GM12878 (cell line): Measurements from ENCODE around the gene TP73. TPM values are rescaled to one million over a fixed set of nuclear protein-coding genes. Genes with fewer than 3 reads are reported as not detected.

Source experiments
- ATAC-seq: fragments of 200-7000 bp; cut with Tn5 transposase; 3 replicates; pipeline ENCODE4 v1.9.1; 2020; ENCODE audit warnings: mild to moderate bottlenecking, moderate library complexity
- BruUV-seq: library from RNA; stranded (reverse); fragments of 400-500 nt; replicated peaks from 2 replicates; lab custom pipeline; 2021; lab: Mats Ljungman, UMichigan
- CTCF ChIA-PET: fragments of 300-600 bp; sonication (Branson Sonifier 250); formaldehyde crosslinking; extraction: SDS; loops from one replicate; lab custom pipeline; 2021; ENCODE audit warnings: inconsistent platforms; lab: Yijun Ruan, JAX
- POLR2A ChIA-PET: fragments of 350-600 bp; formaldehyde crosslinking; extraction: SDS; loops from one replicate; lab custom pipeline; 2021; ENCODE audit warnings: inconsistent platforms; lab: Charles Lee
- RAD21 ChIA-PET: fragments of 300-600 bp; sonication (Branson Sonifier 250); formaldehyde crosslinking; loops from one replicate; lab custom pipeline; 2023; ENCODE audit warnings: antibody characterized with exemption; ENCODE audit not compliant: unreplicated experiment; lab: Charles Lee
- SMC1A ChIA-PET: fragments of 300-600 bp; sonication (Branson Sonifier 250); formaldehyde crosslinking; loops from one replicate; lab custom pipeline; 2023; ENCODE audit not compliant: unreplicated experiment, uncharacterized antibody; lab: Charles Lee
- DNase-seq: peaks from one replicate; pipeline ENCODE4 v3.0.0-alpha.2; 2011; ENCODE audit warnings: low read depth, low spot score
- FAIRE-seq: peaks from 3 replicates; lab custom pipeline; 2011; peaks lifted over from hg19 to GRCh38; lab: Jason Lieb, UNC
- H2AFZ ChIP-seq: 2 replicates; pipeline ENCODE4 v1.6.0; 2011; ENCODE audit warnings: low read depth, low read length, control low read depth; ENCODE audit not compliant: control insufficient read depth
- H3K27ac ChIP-seq: 2 replicates; pipeline ENCODE4 v1.5.1; 2011; ENCODE audit warnings: control low read depth; ENCODE audit not compliant: control insufficient read depth, insufficient read depth
- H3K27me3 ChIP-seq, 2 experiments: replicated peaks in 1 of 2; 2 replicates each; pipeline versions ENCODE4 v1.6.0 to v1.6.1; 2011; ENCODE audit warnings: low read length in 1 of 2; ENCODE audit not compliant: control insufficient read depth in 2 of 2, insufficient read depth in 2 of 2
- H3K36me3 ChIP-seq, 2 experiments: 2 replicates each; pipeline ENCODE4 v1.5.1; 2011; ENCODE audit warnings: low read length in 1 of 2; ENCODE audit not compliant: control insufficient read depth in 2 of 2, insufficient read depth in 2 of 2
- H3K4me1 ChIP-seq: 2 replicates; pipeline ENCODE4 v1.6.1; 2011; ENCODE audit warnings: mild to moderate bottlenecking, low read length, moderate library complexity, mixed read lengths; ENCODE audit not compliant: control insufficient read depth, insufficient read depth
- H3K4me2 ChIP-seq: 2 replicates; pipeline ENCODE4 v1.6.0; 2011; ENCODE audit warnings: control low read depth; ENCODE audit not compliant: control insufficient read depth, insufficient read depth
- H3K4me3 ChIP-seq: fragments of 200-600 bp; sonication (generic); 2 replicates; pipeline ENCODE4 v1.5.1; 2016
- H3K79me2 ChIP-seq: 2 replicates; pipeline ENCODE4 v1.6.0; 2011; ENCODE audit warnings: low read length; ENCODE audit not compliant: control insufficient read depth, insufficient read depth
- H3K9ac ChIP-seq: 2 replicates; pipeline ENCODE4 v1.8.0; 2011; ENCODE audit warnings: low read length, control low read depth, mixed read lengths; ENCODE audit not compliant: control insufficient read depth, insufficient read depth
- H3K9me3 ChIP-seq: replicated peaks from 3 replicates; pipeline ENCODE4 v1.5.1; 2011; ENCODE audit warnings: mild to moderate bottlenecking, low read length; ENCODE audit not compliant: control insufficient read depth, insufficient read depth
- H4K20me1 ChIP-seq: 2 replicates; pipeline ENCODE4 v1.6.0; 2011; ENCODE audit not compliant: control insufficient read depth, insufficient read depth
- ATF7 ChIP-seq: fragments of 450-650 bp; IDR thresholded peaks from 2 replicates; pipeline ENCODE4 v1.6.1; 2016; ENCODE audit warnings: low read depth, mild to moderate bottlenecking
- BRCA1 ChIP-seq: IDR thresholded peaks from 2 replicates; pipeline ENCODE4 v1.6.1; 2011; ENCODE audit warnings: low read depth, low read length, improper control_type of control experiment
- KLF5 ChIP-seq: fragments of 450-650 bp; IDR thresholded peaks from 2 replicates; pipeline ENCODE4 v1.6.1; 2014; ENCODE audit warnings: mild to moderate bottlenecking; ENCODE audit not compliant: partially characterized antibody
- RAD21 ChIP-seq: IDR thresholded peaks from 2 replicates; pipeline ENCODE4 v1.6.1; 2011; ENCODE audit warnings: mild to moderate bottlenecking, low read depth, low read length, moderate library complexity; ENCODE audit not compliant: insufficient read depth
- RAD51 ChIP-seq: fragments of 450-650 bp; IDR thresholded peaks from 2 replicates; pipeline ENCODE4 v1.6.1; 2016; ENCODE audit warnings: moderate library complexity, mild to moderate bottlenecking, inconsistent platforms
- RELA ChIP-seq: fragments of 450-650 bp; IDR thresholded peaks from 2 replicates; pipeline ENCODE4 v1.8.0; 2014; ENCODE audit warnings: borderline replicate concordance; ENCODE audit not compliant: partially characterized antibody
- STAT3 ChIP-seq: IDR thresholded peaks from 2 replicates; pipeline ENCODE4 v1.6.1; 2011; ENCODE audit warnings: low read depth, low read length, improper control_type of control experiment
- SUPT20H ChIP-seq: IDR thresholded peaks from 2 replicates; pipeline ENCODE4 v1.6.1; 2011; ENCODE audit warnings: low read depth, mild to moderate bottlenecking, low read length, moderate library complexity, borderline replicate concordance; ENCODE audit not compliant: control insufficient read depth
- SUZ12 ChIP-seq: fragments of 200-600 bp; sonication (generic); IDR thresholded peaks from one replicate; pipeline ENCODE4 v1.6.1; 2018; ENCODE audit warnings: antibody characterized with exemption, mild to moderate bottlenecking; ENCODE audit not compliant: unreplicated experiment
- TCF12 ChIP-seq: IDR thresholded peaks from 2 replicates; pipeline ENCODE4 v1.6.1; 2011; ENCODE audit warnings: low read depth, mild to moderate bottlenecking, low read length
- ZNF274 ChIP-seq: IDR thresholded peaks from one replicate; pipeline ENCODE4 v1.8.0; 2011; ENCODE audit not compliant: insufficient read length, insufficient read depth
- WGBS: methylation state at CpG from one replicate; pipeline ENCODE4 v1.1.6; 2016; ENCODE audit warnings: low lambda C conversion rate; ENCODE audit not compliant: insufficient replicate concordance, insufficient coverage; ENCODE audit errors: missing lambda C conversion rate; 5-methylcytosine and 5-hydroxymethylcytosine counted together
- in situ Hi-C: fragments of 300-500 bp; cut with MboI; formaldehyde crosslinking; loops from 9 replicates; pipeline ENCODE4 v1.14.3; 2018; ENCODE audit warnings: mixed read lengths
- intact Hi-C: fragments of 100-400 bp; cut with micrococcal nuclease; formaldehyde crosslinking; loops from one replicate; pipeline ENCODE4 v1.14.2; 2022; ENCODE audit not compliant: unreplicated experiment
- polyA plus RNA-seq, 11 experiments: library from polyadenylated mRNA; depleted of rRNA in 4 of 11; unstranded in 6 of 11; stranded (reverse) in 5 of 11; fragments of >200 nt; fragmentation: Nextera tagmentation in 4 of 11; fragmentation: Illumina TruSeq in 1 of 11; extraction: Ambion mirVana in 4 of 11; extraction: Trizol in 1 of 11; gene quantifications; 1 replicate in 1 of 11; 2 replicates in 10 of 11; pipeline versions ENCODE4 v1.2.1 to v1.2.3, GENCODE V29; 2011 to 2016; ENCODE audit warnings: inconsistent platforms in 2 of 11, missing spikeins in 2 of 11, low read depth in 1 of 11
- total RNA-seq, 4 experiments: library from RNA; depleted of rRNA in 3 of 4; stranded (reverse); fragments of >200 nt in 3 of 4; fragmentation: Illumina TruSeq in 1 of 4; extraction: Trizol in 1 of 4; gene quantifications; 2 replicates each; pipeline versions ENCODE4 v1.2.1 to v1.2.3, GENCODE V29; 2013 to 2021
- TF ChIP-seq, protein P1 (sequence below): fragments of 450-650 bp; IDR thresholded peaks from 2 replicates; pipeline ENCODE4 v1.6.1; 2016; ENCODE audit warnings: mild to moderate bottlenecking
- TF ChIP-seq, protein P2 (sequence below): IDR thresholded peaks from 2 replicates; pipeline ENCODE4 v1.6.1; 2011; ENCODE audit warnings: low read depth, mild to moderate bottlenecking, low read length, moderate library complexity, borderline replicate concordance; ENCODE audit errors: extremely low read depth
- TF ChIP-seq, protein P3 (sequence below): IDR thresholded peaks from 2 replicates; pipeline ENCODE4 v1.6.1; 2012; ENCODE audit warnings: low read depth, low read length, improper control_type of control experiment
- TF ChIP-seq, protein P4 (sequence below): IDR thresholded peaks from 2 replicates; pipeline ENCODE4 v1.6.1; 2012; ENCODE audit warnings: low read depth, low read length, improper control_type of control experiment

Gene TP73
- total and polyA plus RNA-seq, 10 of the 15 experiments (the other 5 are each of a cell fraction or from before 2014, with no cell fraction given) = 0.08 to 54.2 (median 14.9) TPM

DNA sequence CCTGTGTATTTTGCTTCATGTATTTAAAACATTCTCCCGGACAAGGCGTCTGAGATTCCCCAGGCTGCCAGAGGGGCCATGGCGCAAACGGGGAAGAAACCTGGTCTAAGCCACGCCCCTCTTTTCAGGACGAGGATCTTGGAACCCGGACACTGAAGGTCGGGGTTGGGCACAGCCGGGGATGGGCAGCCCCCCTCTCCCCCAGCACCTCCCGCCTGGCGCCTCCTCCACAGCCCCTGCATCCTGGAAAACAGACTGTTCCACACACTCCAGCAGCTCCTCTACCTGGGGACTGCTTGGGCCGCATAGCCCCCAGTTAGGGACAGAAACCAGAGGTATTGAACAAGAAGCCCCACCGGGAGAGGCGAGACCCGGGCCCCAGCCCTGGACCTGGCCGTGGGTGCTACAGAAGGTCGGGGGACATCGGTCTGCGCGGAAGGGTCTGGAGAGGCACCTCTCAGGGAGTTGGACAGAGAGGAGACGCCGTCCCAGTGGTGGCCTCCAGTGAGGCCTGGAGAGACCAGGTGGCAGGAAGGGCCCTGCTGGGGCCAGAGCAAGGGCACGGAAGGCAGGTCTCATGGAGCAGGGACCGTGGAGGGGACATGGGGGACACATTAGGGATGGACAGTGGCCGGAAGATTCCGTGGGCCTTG lies 5.4 kb downstream of the TP73 start (continued):
- TF ChIP-seq RELA (no peak), SUZ12 (no peak), ZNF274 (no peak), RAD51 (no peak), ATF7 (no peak)
- TF ChIP-seq, protein P1, sequence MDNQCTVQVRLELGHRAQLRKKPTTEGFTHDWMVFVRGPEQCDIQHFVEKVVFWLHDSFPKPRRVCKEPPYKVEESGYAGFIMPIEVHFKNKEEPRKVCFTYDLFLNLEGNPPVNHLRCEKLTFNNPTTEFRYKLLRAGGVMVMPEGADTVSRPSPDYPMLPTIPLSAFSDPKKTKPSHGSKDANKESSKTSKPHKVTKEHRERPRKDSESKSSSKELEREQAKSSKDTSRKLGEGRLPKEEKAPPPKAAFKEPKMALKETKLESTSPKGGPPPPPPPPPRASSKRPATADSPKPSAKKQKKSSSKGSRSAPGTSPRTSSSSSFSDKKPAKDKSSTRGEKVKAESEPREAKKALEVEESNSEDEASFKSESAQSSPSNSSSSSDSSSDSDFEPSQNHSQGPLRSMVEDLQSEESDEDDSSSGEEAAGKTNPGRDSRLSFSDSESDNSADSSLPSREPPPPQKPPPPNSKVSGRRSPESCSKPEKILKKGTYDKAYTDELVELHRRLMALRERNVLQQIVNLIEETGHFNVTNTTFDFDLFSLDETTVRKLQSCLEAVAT = no peak
- TF ChIP-seq, protein P2, sequence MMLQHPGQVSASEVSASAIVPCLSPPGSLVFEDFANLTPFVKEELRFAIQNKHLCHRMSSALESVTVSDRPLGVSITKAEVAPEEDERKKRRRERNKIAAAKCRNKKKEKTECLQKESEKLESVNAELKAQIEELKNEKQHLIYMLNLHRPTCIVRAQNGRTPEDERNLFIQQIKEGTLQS = no peak
- TF ChIP-seq, protein P3, sequence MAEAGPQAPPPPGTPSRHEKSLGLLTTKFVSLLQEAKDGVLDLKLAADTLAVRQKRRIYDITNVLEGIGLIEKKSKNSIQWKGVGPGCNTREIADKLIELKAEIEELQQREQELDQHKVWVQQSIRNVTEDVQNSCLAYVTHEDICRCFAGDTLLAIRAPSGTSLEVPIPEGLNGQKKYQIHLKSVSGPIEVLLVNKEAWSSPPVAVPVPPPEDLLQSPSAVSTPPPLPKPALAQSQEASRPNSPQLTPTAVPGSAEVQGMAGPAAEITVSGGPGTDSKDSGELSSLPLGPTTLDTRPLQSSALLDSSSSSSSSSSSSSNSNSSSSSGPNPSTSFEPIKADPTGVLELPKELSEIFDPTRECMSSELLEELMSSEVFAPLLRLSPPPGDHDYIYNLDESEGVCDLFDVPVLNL = no peak

DNA sequence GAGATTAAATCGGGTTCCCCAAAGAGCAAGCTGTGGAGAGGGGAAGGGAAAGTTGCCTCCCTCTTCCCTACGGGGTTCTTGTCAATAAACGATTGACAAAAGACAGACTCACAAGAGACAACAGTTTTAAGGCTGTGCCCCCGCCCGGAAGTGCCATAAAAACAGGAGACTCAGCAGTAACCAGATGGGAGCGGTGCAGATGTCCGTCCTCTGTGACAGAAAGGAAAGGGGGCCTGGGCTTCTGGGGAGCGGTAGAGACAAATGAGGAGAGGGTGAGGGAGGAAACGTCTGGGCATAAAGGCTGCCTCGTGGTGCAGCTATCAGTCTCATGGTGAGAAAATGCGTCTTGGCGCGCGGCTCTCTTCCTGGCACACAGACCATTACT lies 5.9 kb downstream of the TP73 start:
- intact Hi-C loops = no loop called here
- WGBS = 97% methylated on average over 14 of the region's 14 CpGs
- SMC1A ChIA-PET = interaction anchor here (1.0 to 1.5 kb wide), 2 partner anchors 8 to 16 kb away, joined by 3 to 5 read pairs; partner anchors contain the start of gene WRAP73
- TF ChIP-seq KLF5 (no peak), TCF12 (no peak), STAT3 (no peak), RAD21 (no peak), SUPT20H (no peak), BRCA1 (no peak)
- TF ChIP-seq, protein P4, sequence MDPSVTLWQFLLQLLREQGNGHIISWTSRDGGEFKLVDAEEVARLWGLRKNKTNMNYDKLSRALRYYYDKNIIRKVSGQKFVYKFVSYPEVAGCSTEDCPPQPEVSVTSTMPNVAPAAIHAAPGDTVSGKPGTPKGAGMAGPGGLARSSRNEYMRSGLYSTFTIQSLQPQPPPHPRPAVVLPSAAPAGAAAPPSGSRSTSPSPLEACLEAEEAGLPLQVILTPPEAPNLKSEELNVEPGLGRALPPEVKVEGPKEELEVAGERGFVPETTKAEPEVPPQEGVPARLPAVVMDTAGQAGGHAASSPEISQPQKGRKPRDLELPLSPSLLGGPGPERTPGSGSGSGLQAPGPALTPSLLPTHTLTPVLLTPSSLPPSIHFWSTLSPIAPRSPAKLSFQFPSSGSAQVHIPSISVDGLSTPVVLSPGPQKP = no peak
- TF ChIP-seq, protein P2 = no peak

More for the DNA sequence above, 5.9 kb downstream of the TP73 start:
- Histone ChIP-seq H2AFZ (no peak overlapping the region), H4K20me1 (no peaks in the 10 kb centered on the region), H3K4me2 (peak overlapping the region; percentile 76), H3K9ac (no peak overlapping the region), H3K79me2 (peaks cover 93% of the 10 kb centered on the region), H3K9me3 (no peaks in the 10 kb centered on the region), H3K27ac (peak overlapping the region; percentile 93), H3K27me3 (no peaks in the 10 kb centered on the region), H3K4me1 (peaks cover 57% of the 10 kb centered on the region), H3K4me3 (no peak overlapping the region), H3K36me3 (peaks cover 0 to 2% of the 10 kb centered on the region in 2 experiments; a peak in 2 of 4 replicates)
- in situ Hi-C loops = no loop called here
- ATAC-seq (no peak), FAIRE-seq (no peak), DNase-seq (no peak)
- no TSS peak for BruUV-seq
- ChIA-PET RAD21 (interaction anchor here (1.0 kb wide), 1 partner anchor 39 kb away, joined by 3 read pairs; no protein-coding TSS in a partner anchor), CTCF (interaction anchor here (1.0 kb wide), 1 partner anchor 9 kb away, joined by 3 read pairs; no protein-coding TSS in a partner anchor), POLR2A (interaction anchor here (0.5 to 11.3 kb wide), 3 partner anchors 8 to 109 kb away, joined by 3 to 184 read pairs (median 3); no protein-coding TSS in a partner anchor)
